ENCODE data around the gene GLCCI1.

- TF ChIP-seq CTCF (conservative IDR thresholded peaks at IDR 0.05; ENCODE audit: low read depth, low read length) (no peak), EZH2 (IDR thresholded peaks at IDR 0.05; ENCODE audit: low read length, unreplicated experiment) (no peak), EZH2phosphoT487 (IDR thresholded peaks at IDR 0.05; ENCODE audit: borderline replicate concordance, low read length) (no peak)
Measured at GRCh38 chr7:8015100-8015745, 46.6 kb downstream of the GLCCI1 start.

Data from PC-3 (cell line).